Heart left ventricle (tissue), 16 donors: ENCODE data around the gene FOXQ1. TPM values are rescaled to one million over a fixed set of nuclear protein-coding genes. Genes with fewer than 3 reads are reported as not detected.

Experiments
- ATAC-seq, 4 donors: fragments of 200-7000 bp; cut with Tn5 transposase; one replicate each; pipeline ENCODE4 v1.9.1; 2020 to 2022; ENCODE audit warnings: moderate library complexity in 4 of 4, mild to moderate bottlenecking in 3 of 4, moderate number of reproducible peaks in 1 of 4
- DNase-seq, 5 donors: peaks; one replicate each; pipeline ENCODE4 v3.0.0-alpha.2; 2020
- H3K27ac ChIP-seq, 12 donors: fragments of 200-600 bp; sonication (generic) in 4 of 12; one replicate each; pipeline versions ENCODE4 v1.5.0 to v1.8.0; 2016 to 2022; ENCODE audit warnings: mild to moderate bottlenecking in 2 of 12
- H3K27me3 ChIP-seq, 9 donors: fragments of 200-600 bp; sonication (generic) in 2 of 9; one replicate each; pipeline versions ENCODE4 v1.5.1 to v1.8.0; 2016 to 2022; ENCODE audit warnings: mild to moderate bottlenecking in 3 of 9
- H3K36me3 ChIP-seq, 9 donors: fragments of 200-600 bp; sonication (generic) in 2 of 9; one replicate each; pipeline versions ENCODE4 v1.5.0 to v1.8.0; 2018 to 2022; ENCODE audit warnings: mild to moderate bottlenecking in 2 of 9
- H3K4me1 ChIP-seq, 12 donors: fragments of 200-600 bp; sonication (generic) in 4 of 12; one replicate each; pipeline versions ENCODE4 v1.5.0 to v1.8.0; 2016 to 2022; ENCODE audit warnings: mild to moderate bottlenecking in 3 of 12
- H3K4me3 ChIP-seq, 12 donors: fragments of 200-600 bp; sonication (generic) in 4 of 12; one replicate each; pipeline versions ENCODE4 v1.5.0 to v1.8.0; 2017 to 2022; ENCODE audit warnings: mild to moderate bottlenecking in 9 of 12, moderate library complexity in 4 of 12
- H3K9me3 ChIP-seq, 12 donors: fragments of 200-600 bp; sonication (generic) in 4 of 12; one replicate each; pipeline versions ENCODE4 v1.5.0 to v1.8.0; 2016 to 2022; ENCODE audit warnings: mild to moderate bottlenecking in 1 of 12
- POLR2A ChIP-seq, 2 donors: fragments of 450-650 bp; IDR thresholded peaks; one replicate each; pipeline ENCODE4 v1.6.1; 2017; ENCODE audit warnings: antibody characterized with exemption in 2 of 2, mild to moderate bottlenecking in 2 of 2, moderate library complexity in 2 of 2
- WGBS, 4 donors: extraction: QIAGEN DNeasy Blood & Tissue Kit in 2 of 4; methylation state at CpG; one replicate each; pipeline versions ENCODE4 v1.1.5 to v1.1.7; 2013 to 2018; 5-methylcytosine and 5-hydroxymethylcytosine counted together
- intact Hi-C, 10 donors: fragments of 100-400 bp; cut with DNase I; formaldehyde crosslinking; loops; one replicate each; pipeline versions ENCODE4 v1.11.1 to v1.14.2; 2022
- polyA plus RNA-seq, 2 donors: library from polyadenylated mRNA; stranded (reverse); fragments of 200-250 nt; gene quantifications; one replicate each; pipeline ENCODE4 v1.2.3, GENCODE V29; 2013
- total RNA-seq, 9 donors: library from RNA; depleted of rRNA in 2 of 9; stranded (reverse); fragments of >200 nt in 2 of 9; fragmentation: NEBNext Ultra II Directional in 3 of 9; extraction: Animal tissue kit (Norgen Biotek cat#: 25700) in 3 of 9; gene quantifications; one replicate each; pipeline versions ENCODE4 v1.1.0 to v1.2.4, GENCODE V29; 2016 to 2023
- TF ChIP-seq, protein P1 (sequence below), 12 donors: fragments of 200-600 bp; sonication (generic) in 4 of 12; IDR thresholded peaks; one replicate each; pipeline versions ENCODE4 v1.5.0 to v1.8.0; 2018 to 2022; ENCODE audit warnings: antibody characterized with exemption in 12 of 12, mild to moderate bottlenecking in 5 of 12
- donor health status: ischemic (EF 13 %, LVEDD 7.1; RV severe dilation, severe dysfunction).
- donor health status: healthy with polysubstance abuse.
- donor health status: DM: no; HTN: yes; CAD: no.
- donor health status: DM: no; HTN: no; CAD: no.
- donor health status: ischemic (EF 25% LVEDD 6.9; RV normal size, moderate dysfunction).
- donor health status: ischemic (EF 25% LVEDD 5.7; RV mildly dilated, moderate dysfunction).
- donor health status: healthy.
- donor health status: DM: yes; HTN: yes; CAD: no.
- donor health status: ischemic (EF 35%, LVEDD 5.7; RV mildly dilated, moderate dysfunction).
- donor health status: nonischemic (EF 11% LVEDD 7.7; RV severe dilation, severe dysfunction).
- donor health status: DM: yes; HTN: yes; CAD: no.
- donor health status: PGD.
- donor health status: ischemic (EF 29% LVEDD 5.4; RV normal size, mild dysfunction).
- donor health status: nonischemic (EF 23%, LVEDD 6.1; RV moderate dilation, normal function).

FOXQ1 gene
- total and polyA plus RNA-seq, 11 donors, result 0.08 TPM; not detected in 10

DNA sequence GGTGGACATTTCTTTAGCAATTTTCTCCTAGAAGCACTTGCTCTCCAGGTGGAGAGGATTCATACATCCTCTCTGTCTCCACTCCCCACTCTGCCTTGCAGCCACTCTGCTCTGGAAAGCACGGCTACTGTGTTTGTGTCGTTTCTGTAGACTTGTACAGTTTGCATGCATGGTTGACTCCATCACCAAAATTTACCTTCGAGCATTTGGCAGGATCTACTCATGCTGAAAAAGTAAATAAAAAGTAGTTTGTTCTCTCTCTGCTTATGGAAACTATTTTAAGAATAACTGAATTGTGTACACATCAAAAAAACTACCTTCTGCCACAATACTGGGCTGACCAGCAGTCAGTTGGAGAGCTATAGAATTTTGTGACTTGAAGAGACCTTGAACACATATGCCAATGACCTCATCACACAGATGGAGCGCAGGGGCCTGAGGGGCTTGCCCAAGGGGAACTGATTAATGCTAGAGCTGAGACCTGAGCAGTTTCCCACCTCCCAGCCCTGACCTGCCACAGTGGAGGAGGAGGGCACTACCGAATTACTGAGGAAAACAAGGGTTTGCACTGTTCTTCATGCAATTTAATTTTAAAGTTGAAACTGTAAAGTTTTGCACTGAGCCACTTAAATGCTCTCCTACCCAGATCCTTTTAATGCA, 33.7 kb upstream of the FOXQ1 start:
- no peaks in the 10 kb centered on the region for H3K9me3 ChIP-seq
- intact Hi-C loops, result loop anchor here in 1 of 10 donors (2.0 kb wide), 1 partner anchor 17 kb away; no protein-coding TSS in a partner anchor
- no peaks in the 10 kb centered on the region for H3K36me3 ChIP-seq
- no peak overlapping the region for H3K27ac ChIP-seq
- WGBS, 4 donors, result 71 to 83% (median 79%) methylated on average over 5 of the region's 5 CpGs
- no peaks in the 10 kb centered on the region for H3K4me1 ChIP-seq
- DNase-seq (no peak), ATAC-seq (no peak)
- H3K27me3 ChIP-seq, result peaks cover 0 to 32% (median 13%) of the 10 kb centered on the region in 9 donors
- no peak for TF ChIP-seq POLR2A (IDR thresholded peaks at IDR 0.05)
- TF ChIP-seq, protein P1, sequence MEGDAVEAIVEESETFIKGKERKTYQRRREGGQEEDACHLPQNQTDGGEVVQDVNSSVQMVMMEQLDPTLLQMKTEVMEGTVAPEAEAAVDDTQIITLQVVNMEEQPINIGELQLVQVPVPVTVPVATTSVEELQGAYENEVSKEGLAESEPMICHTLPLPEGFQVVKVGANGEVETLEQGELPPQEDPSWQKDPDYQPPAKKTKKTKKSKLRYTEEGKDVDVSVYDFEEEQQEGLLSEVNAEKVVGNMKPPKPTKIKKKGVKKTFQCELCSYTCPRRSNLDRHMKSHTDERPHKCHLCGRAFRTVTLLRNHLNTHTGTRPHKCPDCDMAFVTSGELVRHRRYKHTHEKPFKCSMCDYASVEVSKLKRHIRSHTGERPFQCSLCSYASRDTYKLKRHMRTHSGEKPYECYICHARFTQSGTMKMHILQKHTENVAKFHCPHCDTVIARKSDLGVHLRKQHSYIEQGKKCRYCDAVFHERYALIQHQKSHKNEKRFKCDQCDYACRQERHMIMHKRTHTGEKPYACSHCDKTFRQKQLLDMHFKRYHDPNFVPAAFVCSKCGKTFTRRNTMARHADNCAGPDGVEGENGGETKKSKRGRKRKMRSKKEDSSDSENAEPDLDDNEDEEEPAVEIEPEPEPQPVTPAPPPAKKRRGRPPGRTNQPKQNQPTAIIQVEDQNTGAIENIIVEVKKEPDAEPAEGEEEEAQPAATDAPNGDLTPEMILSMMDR (IDR thresholded peaks at IDR 0.05), result no peak
- H3K4me3 ChIP-seq, result no peak overlapping the region

DNA sequence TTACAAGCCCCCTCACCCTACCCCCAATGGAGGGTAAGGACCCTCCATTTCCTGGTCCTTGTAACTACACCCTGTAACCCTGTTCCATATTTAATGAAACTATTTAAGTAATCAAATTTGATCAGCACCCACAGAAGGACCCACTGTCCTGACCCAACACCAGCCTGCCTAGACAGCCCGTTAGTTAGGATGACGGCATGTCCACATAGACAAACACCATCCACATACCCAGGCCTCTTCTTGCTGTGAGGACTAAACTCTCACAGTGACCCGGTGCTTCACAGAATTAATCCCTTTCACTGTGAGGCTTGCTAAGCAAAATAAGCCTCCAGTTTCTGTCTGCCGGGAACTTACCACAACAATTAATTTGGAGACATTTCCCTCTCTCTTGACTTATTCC, 32.8 kb upstream of the FOXQ1 start:
- peaks cover 0 to 34% (median 13%) of the 10 kb centered on the region in 9 donors for H3K27me3 ChIP-seq
- DNase-seq, result no peak
- H3K4me1 ChIP-seq, result no peaks in the 10 kb centered on the region
- H3K36me3 ChIP-seq, result no peaks in the 10 kb centered on the region
- H3K9me3 ChIP-seq, result no peaks in the 10 kb centered on the region
- intact Hi-C loops, result loop anchor here in 1 of 10 donors (2.0 kb wide), 1 partner anchor 18 kb away; no protein-coding TSS in a partner anchor
- no peak for ATAC-seq
- H3K27ac ChIP-seq, result no peak overlapping the region
- TF ChIP-seq, protein P1 (IDR thresholded peaks at IDR 0.05), result no peak
- TF ChIP-seq POLR2A (IDR thresholded peaks at IDR 0.05), result no peak
- H3K4me3 ChIP-seq, result no peak overlapping the region
- WGBS, 4 donors, result 80 to 88% (median 82%) methylated on average over 4 of the region's 4 CpGs

DNA sequence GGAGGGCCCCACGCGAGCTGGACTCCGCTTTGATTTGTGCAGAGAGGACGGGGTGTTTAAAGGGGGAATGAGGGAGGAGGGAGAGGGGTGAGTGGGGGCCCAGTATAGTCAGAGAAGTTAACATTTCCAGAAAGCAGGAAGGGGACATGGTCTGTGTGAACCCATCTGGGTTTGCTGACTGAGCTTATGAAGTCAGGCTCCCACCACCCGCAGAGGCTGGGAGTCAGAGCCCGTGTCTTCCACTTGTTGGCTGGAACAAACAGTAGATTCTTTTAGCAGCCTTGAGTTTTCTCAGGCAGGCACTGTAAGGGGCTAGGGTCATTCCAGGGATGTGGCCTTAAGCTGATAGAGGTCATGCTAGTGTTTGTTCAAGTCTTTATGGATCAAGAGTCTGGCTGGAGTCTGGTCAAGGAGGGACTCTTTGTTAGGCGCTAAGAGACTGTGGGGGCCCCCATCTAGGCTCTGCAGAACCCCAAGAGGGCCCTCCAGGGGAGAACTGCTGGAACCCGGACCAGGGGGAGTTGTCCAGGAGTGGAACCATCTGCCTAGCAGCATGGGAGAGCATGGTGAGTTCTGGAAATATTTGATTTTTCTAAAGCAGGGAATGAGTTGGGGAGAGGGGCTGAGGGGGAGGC, 31.1 kb upstream of the FOXQ1 start:
- H3K36me3 ChIP-seq, result no peaks in the 10 kb centered on the region
- TF ChIP-seq, protein P1 (IDR thresholded peaks at IDR 0.05), result no peak
- TF ChIP-seq POLR2A (IDR thresholded peaks at IDR 0.05), result no peak
- H3K4me1 ChIP-seq, result peaks cover 0 to 11% (median 0%) of the 10 kb centered on the region in 12 donors
- WGBS, 4 donors, result 80 to 88% (median 83%) methylated on average over 8 of the region's 8 CpGs
- no peak overlapping the region for H3K4me3 ChIP-seq
- no peak for ATAC-seq
- no peak for DNase-seq
- H3K27me3 ChIP-seq, result peaks cover 0 to 34% (median 13%) of the 10 kb centered on the region in 9 donors
- intact Hi-C loops, result no loop called here
- no peak overlapping the region for H3K27ac ChIP-seq
- no peaks in the 10 kb centered on the region for H3K9me3 ChIP-seq

DNA sequence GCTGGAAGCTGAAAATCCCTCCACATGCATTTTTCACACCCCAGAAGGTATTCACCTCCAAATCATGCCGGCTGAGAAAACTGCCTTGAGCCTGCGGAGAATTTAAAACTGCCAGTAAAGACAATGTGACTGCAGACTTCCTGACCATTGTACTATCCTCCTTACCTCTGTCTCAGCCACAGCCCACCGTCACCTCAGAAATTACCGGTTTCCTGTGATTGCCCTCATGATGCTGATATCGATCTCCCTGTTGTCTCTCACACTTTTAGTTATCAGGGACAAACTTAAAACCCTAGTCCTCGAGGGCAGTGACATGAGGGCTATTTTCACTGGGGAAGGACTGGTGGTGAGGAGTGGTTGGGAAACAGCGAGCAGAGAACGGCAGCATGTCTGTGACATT, 30.2 kb upstream of the FOXQ1 start:
- Histone ChIP-seq H3K4me3 (no peak overlapping the region), H3K36me3 (no peaks in the 10 kb centered on the region), H3K27me3 (peaks cover 0 to 31% (median 13%) of the 10 kb centered on the region in 9 donors), H3K27ac (no peak overlapping the region), H3K4me1 (peaks cover 0 to 20% (median 0%) of the 10 kb centered on the region in 12 donors), H3K9me3 (no peaks in the 10 kb centered on the region)
- ATAC-seq (no peak), DNase-seq (no peak)
- 50 to 56% (median 51%) methylated on average over 8 of the region's 8 CpGs for WGBS, 4 donors
- TF ChIP-seq POLR2A (IDR thresholded peaks at IDR 0.05), result no peak
- TF ChIP-seq, protein P1 (IDR thresholded peaks at IDR 0.05), result no peak
- intact Hi-C loops, result no loop called here
